ENCODE measurements around the gene GOLGA8A.

Gene GOLGA8A

DNA sequence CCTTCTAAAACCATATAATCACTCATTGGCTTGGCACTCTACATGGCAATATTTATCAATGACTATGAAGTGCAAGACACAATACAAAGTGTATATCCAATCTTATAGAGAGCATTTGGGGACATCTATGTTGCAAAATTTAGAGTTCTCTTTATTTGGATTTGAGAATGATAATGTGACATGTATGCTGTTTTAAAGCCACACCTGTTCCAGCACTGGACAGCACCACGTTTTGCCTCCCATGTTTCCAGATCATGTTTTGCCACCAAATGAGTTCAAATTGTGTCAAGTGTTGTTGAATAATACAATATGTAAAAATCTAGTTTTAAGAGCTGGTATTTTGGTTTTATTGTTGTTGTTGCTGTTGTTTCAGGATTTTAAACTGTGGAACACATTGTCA is 33.3 kb upstream of the GOLGA8A start:
- TF ChIP-seq CTCF (IDR thresholded peaks at IDR 0.05; ENCODE audit: poor library complexity, severe bottlenecking), result no peak
- ATAC-seq (ENCODE audit: low read depth) (no peak), DNase-seq (ENCODE audit: low spot score) (no peak)
- Histone ChIP-seq H3K36me3 (ENCODE audit: low read depth) (no peaks in the 10 kb centered on the region), H3K27me3 (ENCODE audit: insufficient read depth, poor library complexity, severe bottlenecking) (no peaks in the 10 kb centered on the region), H3K27ac (ENCODE audit: poor library complexity, severe bottlenecking) (no peak overlapping the region), H3K4me3 (ENCODE audit: severe bottlenecking) (no peak overlapping the region), H3K9me3 (ENCODE audit: severe bottlenecking) (no peaks in the 10 kb centered on the region), H3K4me1 (ENCODE audit: insufficient read depth, poor library complexity, severe bottlenecking) (no peaks in the 10 kb centered on the region)

- ATAC-seq (ENCODE audit: low read depth), result no peak
- H3K36me3 ChIP-seq (ENCODE audit: low read depth), result no peaks in the 10 kb centered on the region
- H3K27ac ChIP-seq (ENCODE audit: poor library complexity, severe bottlenecking), result no peak overlapping the region
- DNase-seq (ENCODE audit: low spot score), result no peak
- no peaks in the 10 kb centered on the region for H3K27me3 ChIP-seq (ENCODE audit: insufficient read depth, poor library complexity, severe bottlenecking)
- H3K9me3 ChIP-seq (ENCODE audit: severe bottlenecking), result no peaks in the 10 kb centered on the region
- no peak for TF ChIP-seq CTCF (IDR thresholded peaks at IDR 0.05; ENCODE audit: poor library complexity, severe bottlenecking)
- no peaks in the 10 kb centered on the region for H3K4me1 ChIP-seq (ENCODE audit: insufficient read depth, poor library complexity, severe bottlenecking)
- H3K4me3 ChIP-seq (ENCODE audit: severe bottlenecking), result no peak overlapping the region
These were observed 32.5 kb upstream of the GOLGA8A start for GRCh38 chr15:34470091-34470490.

DNA sequence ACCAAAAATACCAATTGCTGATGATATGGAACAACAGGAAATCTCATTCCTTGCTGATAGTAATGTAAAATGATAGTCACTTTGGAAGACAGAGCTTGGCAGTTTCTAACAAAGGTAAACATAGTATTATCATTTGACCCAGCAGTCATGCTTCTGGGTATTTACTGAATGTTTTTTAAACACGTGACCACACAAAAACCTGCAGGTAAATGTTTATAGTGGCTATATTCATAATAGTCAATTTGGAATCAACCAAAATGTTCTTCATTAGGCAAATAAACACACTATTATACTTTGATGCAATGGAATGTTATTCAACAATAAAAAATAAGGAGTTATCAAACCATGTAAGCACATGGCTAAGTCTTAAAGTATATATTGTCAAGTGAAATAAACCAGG is 24.1 kb upstream of the GOLGA8A start:
- TF ChIP-seq CTCF (IDR thresholded peaks at IDR 0.05; ENCODE audit: poor library complexity, severe bottlenecking), result no peak
- ATAC-seq (ENCODE audit: low read depth), result no peak
- no peaks in the 10 kb centered on the region for H3K4me1 ChIP-seq (ENCODE audit: insufficient read depth, poor library complexity, severe bottlenecking)

DNA sequence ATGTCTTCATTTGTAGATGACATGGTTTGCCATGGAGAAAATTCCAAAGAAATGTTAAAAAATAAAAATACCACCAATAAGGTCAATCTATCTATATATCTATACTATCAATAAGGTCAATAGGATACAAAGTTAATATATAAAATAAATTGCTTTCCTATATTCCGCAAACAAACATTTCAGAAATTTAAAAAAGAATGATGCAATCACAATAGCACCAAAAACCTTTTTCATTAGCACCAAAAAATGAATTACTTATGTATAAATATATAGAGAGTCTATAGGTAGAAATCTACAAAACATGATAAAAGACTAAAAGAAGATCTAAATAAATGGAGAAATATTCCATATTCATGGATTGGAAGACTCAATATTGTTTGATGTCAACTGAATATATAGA is 22.8 kb upstream of the GOLGA8A start:
- no peaks in the 10 kb centered on the region for H3K36me3 ChIP-seq (ENCODE audit: low read depth)
- no peak overlapping the region for H3K4me3 ChIP-seq (ENCODE audit: severe bottlenecking)
- no peak overlapping the region for H3K27ac ChIP-seq (ENCODE audit: poor library complexity, severe bottlenecking)
- no peaks in the 10 kb centered on the region for H3K9me3 ChIP-seq (ENCODE audit: severe bottlenecking)
- DNase-seq (ENCODE audit: low spot score) (no peak), ATAC-seq (ENCODE audit: low read depth) (no peak)
- TF ChIP-seq CTCF (IDR thresholded peaks at IDR 0.05; ENCODE audit: poor library complexity, severe bottlenecking), result no peak
- peaks cover 6% of the 10 kb centered on the region for H3K27me3 ChIP-seq (ENCODE audit: insufficient read depth, poor library complexity, severe bottlenecking)
- no peaks in the 10 kb centered on the region for H3K4me1 ChIP-seq (ENCODE audit: insufficient read depth, poor library complexity, severe bottlenecking)

More for the DNA sequence above, 24.1 kb upstream of the GOLGA8A start:
- H3K27ac ChIP-seq (ENCODE audit: poor library complexity, severe bottlenecking), result no peak overlapping the region
- DNase-seq (ENCODE audit: low spot score), result no peak
- peaks cover 6% of the 10 kb centered on the region for H3K27me3 ChIP-seq (ENCODE audit: insufficient read depth, poor library complexity, severe bottlenecking)
- H3K4me3 ChIP-seq (ENCODE audit: severe bottlenecking), result no peak overlapping the region
- H3K9me3 ChIP-seq (ENCODE audit: severe bottlenecking), result no peaks in the 10 kb centered on the region
- H3K36me3 ChIP-seq (ENCODE audit: low read depth), result no peaks in the 10 kb centered on the region

DNA sequence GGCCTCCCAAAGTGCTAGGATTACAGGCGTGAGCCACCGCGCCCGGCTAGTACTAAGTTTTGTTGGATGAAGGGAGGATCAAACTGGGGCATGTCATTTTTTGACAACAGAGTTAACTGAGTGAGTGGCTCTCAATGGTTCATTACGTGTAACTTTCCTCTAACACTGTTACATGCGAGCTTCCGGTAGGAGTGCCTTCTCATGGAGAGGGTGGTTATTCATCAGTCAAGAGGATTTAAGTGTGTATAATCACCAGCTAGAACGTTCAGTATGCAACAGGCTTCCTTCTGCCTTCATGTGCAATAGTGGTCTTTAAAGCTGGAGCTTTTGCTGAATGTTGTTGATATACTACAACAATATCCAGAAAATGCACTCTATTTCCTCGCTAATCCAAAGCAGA is 19.1 kb upstream of the GOLGA8A start:
- H3K9me3 ChIP-seq (ENCODE audit: severe bottlenecking), result no peaks in the 10 kb centered on the region
- no peaks in the 10 kb centered on the region for H3K36me3 ChIP-seq (ENCODE audit: low read depth)
- H3K4me3 ChIP-seq (ENCODE audit: severe bottlenecking), result no peak overlapping the region
- no peak for ATAC-seq (ENCODE audit: low read depth)
- no peaks in the 10 kb centered on the region for H3K4me1 ChIP-seq (ENCODE audit: insufficient read depth, poor library complexity, severe bottlenecking)
- no peak for TF ChIP-seq CTCF (IDR thresholded peaks at IDR 0.05; ENCODE audit: poor library complexity, severe bottlenecking)
- DNase-seq (ENCODE audit: low spot score), result no peak
- peaks cover 6% of the 10 kb centered on the region for H3K27me3 ChIP-seq (ENCODE audit: insufficient read depth, poor library complexity, severe bottlenecking)
- no peak overlapping the region for H3K27ac ChIP-seq (ENCODE audit: poor library complexity, severe bottlenecking)

Measured in RWPE2 (cell line).